LNCaP clone FGC (cell line): Measurements from ENCODE around the gene GRIK4.

ENCODE experiments used
- DNase-seq: peaks from one replicate; pipeline ENCODE4 v3.0.0-alpha.2; 2011; ENCODE audit warnings: low read depth
- H3K4me3 ChIP-seq: 2 replicates; pipeline ENCODE4 v1.5.1; 2011; ENCODE audit warnings: mild to moderate bottlenecking, low read depth, low read length, control low read depth
- TF ChIP-seq, protein P1 (sequence below): IDR thresholded peaks from 2 replicates; pipeline ENCODE4 v1.5.1; 2012; ENCODE audit warnings: mild to moderate bottlenecking; ENCODE audit not compliant: control insufficient read depth, insufficient read depth; ENCODE audit errors: extremely low read depth

The GRIK4 gene

DNA sequence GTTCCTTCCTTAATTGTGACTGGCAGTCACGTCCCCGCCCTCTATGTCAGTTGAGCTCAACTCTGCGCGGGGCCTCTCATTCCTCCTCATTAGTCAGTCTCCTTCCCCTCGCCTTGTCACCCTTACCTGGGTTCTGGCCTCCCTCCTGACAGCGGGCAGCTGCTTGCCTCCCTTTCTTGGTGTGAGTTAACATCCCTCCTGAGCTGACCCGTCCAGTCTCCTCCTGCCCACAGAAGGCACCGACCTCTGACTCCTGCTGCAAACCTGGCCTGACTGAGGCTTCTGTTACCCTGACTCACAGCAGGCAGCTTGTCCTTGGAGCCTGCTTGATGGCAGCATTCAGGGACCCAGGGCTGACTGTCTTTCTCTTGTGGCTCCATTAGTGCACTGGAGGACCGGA, 45.2 kb downstream of the GRIK4 start:
- H3K4me3 ChIP-seq = no peak overlapping the region
- TF ChIP-seq, protein P1, sequence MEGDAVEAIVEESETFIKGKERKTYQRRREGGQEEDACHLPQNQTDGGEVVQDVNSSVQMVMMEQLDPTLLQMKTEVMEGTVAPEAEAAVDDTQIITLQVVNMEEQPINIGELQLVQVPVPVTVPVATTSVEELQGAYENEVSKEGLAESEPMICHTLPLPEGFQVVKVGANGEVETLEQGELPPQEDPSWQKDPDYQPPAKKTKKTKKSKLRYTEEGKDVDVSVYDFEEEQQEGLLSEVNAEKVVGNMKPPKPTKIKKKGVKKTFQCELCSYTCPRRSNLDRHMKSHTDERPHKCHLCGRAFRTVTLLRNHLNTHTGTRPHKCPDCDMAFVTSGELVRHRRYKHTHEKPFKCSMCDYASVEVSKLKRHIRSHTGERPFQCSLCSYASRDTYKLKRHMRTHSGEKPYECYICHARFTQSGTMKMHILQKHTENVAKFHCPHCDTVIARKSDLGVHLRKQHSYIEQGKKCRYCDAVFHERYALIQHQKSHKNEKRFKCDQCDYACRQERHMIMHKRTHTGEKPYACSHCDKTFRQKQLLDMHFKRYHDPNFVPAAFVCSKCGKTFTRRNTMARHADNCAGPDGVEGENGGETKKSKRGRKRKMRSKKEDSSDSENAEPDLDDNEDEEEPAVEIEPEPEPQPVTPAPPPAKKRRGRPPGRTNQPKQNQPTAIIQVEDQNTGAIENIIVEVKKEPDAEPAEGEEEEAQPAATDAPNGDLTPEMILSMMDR = no peak
- no peak for DNase-seq

GRCh38 chr11:120558744-120559431, 47.3 kb downstream of the GRIK4 start:
- H3K4me3 ChIP-seq = no peak overlapping the region
- TF ChIP-seq, protein P1 = no peak
- peak; percentile 26 for DNase-seq

- H3K4me3 ChIP-seq = no peak overlapping the region
- TF ChIP-seq, protein P1 = no peak
- DNase-seq = no peak
Measured at GRCh38 chr11:120561286-120561685, 49.7 kb downstream of the GRIK4 start.

GRCh38 chr11:120562806-120563425, 51.4 kb downstream of the GRIK4 start:
- TF ChIP-seq, protein P1 = no peak
- no peak for DNase-seq
- H3K4me3 ChIP-seq = no peak overlapping the region

GRCh38 chr11:120563703-120564572, 52.4 kb downstream of the GRIK4 start:
- H3K4me3 ChIP-seq = no peak overlapping the region
- no peak for DNase-seq
- TF ChIP-seq, protein P1 = no peak

DNA sequence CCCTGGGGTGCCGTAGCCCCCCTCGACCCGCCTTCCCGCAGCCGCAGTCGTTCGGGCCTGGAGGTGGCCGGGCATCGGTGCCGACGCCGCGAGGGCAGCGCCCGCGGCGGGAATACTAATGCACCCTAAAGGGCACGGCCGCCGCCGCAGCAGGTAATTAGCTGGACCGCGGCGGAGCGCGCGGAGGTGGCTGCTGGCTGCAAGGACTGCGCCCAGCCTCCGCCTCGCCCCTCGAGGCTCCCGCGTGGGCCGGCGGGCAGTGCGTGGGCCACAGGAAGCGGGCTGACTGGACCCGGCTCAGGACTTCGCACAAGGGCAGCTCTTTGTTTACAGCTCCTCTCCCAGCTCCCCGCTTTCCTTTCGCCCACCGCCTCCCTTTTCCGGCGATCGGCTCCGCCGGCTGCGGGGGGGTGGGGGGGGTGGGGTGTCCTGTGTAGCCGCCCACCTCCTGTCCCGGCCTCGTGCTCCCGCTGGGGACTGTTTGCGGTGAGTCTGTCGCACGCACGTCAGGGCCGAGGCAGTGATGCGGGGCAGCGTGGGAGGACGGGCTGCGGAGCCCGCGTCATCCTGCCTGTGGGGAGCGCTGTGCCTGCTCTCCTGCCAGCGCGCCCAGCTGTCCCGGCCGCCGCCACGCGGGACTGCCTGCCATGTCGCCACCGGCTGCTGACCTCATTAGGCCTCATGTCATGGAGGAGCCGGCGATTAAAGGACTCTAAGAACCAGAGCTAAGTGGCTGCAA, 53.2 kb downstream of the GRIK4 start:
- no peak overlapping the region for H3K4me3 ChIP-seq
- TF ChIP-seq, protein P1 = no peak
- no peak for DNase-seq
